ENCODE measurements around the gene IFNA21. TPM values are rescaled to one million over a fixed set of nuclear protein-coding genes. Genes with fewer than 3 reads are reported as not detected.

The IFNA21 gene
- not detected in 2 replicates for total RNA-seq

GRCh38 chr9:21166560-21166959 is at the start of gene IFNA21:
IFNA21 (minus strand) TSS chr9:21166660; CDS start chr9:21166612, 48 bp downstream.

GRCh38 chr9:21207043-21207442 is 40.6 kb upstream of the IFNA21 start, which contains the start of gene IFNA10:
IFNA10 (minus strand) TSS chr9:21207143; CDS start chr9:21207097, 46 bp downstream.

GRCh38 chr9:21202105-21202504 is 35.6 kb upstream of the IFNA21 start, which contains the start of gene IFNA7:
IFNA7 (minus strand) TSS chr9:21202205; CDS start chr9:21202165, 40 bp downstream.

GRCh38 chr9:21187487-21187886 is 21.0 kb upstream of the IFNA21 start, which contains the start of gene IFNA4:
IFNA4 (minus strand) TSS chr9:21187587; CDS start chr9:21187531, 56 bp downstream.

GRCh38 chr9:21141427-21141882 is 25.0 kb downstream of the IFNA21 start, which contains the start of gene IFNW1:
IFNW1 (minus strand) TSS chr9:21141832; CDS start chr9:21141570, 262 bp downstream.

Other genes starting within 250 kb of the IFNA21 start
- 3.7 and 7.1 TPM in 2 replicates for gene HACD4, start 135.0 kb downstream of the IFNA21 start, total RNA-seq
- gene IFNB1, start 88.7 kb downstream of the IFNA21 start, total RNA-seq: not detected in 2 replicates
- gene IFNW1, start 24.8 kb downstream of the IFNA21 start, total RNA-seq: not detected in 2 replicates
- gene IFNA4, start 20.9 kb upstream of the IFNA21 start, total RNA-seq: not detected in 2 replicates
- not detected in 2 replicates for gene IFNA7, start 35.5 kb upstream of the IFNA21 start, total RNA-seq
- gene IFNA10, start 40.5 kb upstream of the IFNA21 start, total RNA-seq: not detected in 2 replicates
- not detected in 2 replicates for gene IFNA16, start 50.7 kb upstream of the IFNA21 start, total RNA-seq
- gene IFNA17, start 61.6 kb upstream of the IFNA21 start, total RNA-seq: not detected in 2 replicates
- gene IFNA14, start 73.3 kb upstream of the IFNA21 start, total RNA-seq: not detected in 2 replicates
- not detected in 2 replicates for gene IFNA5, start 138.7 kb upstream of the IFNA21 start, total RNA-seq
- 19.7 and 24.7 TPM in 2 replicates for gene KLHL9, start 168.7 kb upstream of the IFNA21 start, total RNA-seq
- not detected in 2 replicates for gene IFNA6, start 184.2 kb upstream of the IFNA21 start, total RNA-seq
- gene IFNA13, start 201.4 kb upstream of the IFNA21 start, total RNA-seq: not detected in 2 replicates
- gene IFNA2, start 218.7 kb upstream of the IFNA21 start, total RNA-seq: not detected in 2 replicates
- gene IFNA8, start 242.5 kb upstream of the IFNA21 start, total RNA-seq: not detected in 2 replicates